Pancreas (tissue), 10 donors: ENCODE results near the gene BCL2. TPM values are rescaled to one million over a fixed set of nuclear protein-coding genes. Genes with fewer than 3 reads are reported as not detected.

Experiments used
- ATAC-seq, 4 donors: fragments of 200-7000 bp; cut with Tn5 transposase; one replicate each; pipeline versions ENCODE4 v1.8.0 to v1.9.1; 2020; ENCODE audit warnings: mild to moderate bottlenecking in 4 of 4, moderate library complexity in 4 of 4
- DNase-seq, 6 donors: peaks; one replicate each; pipeline ENCODE4 v3.0.0-alpha.2; 2020
- FAIRE-seq: peaks from 2 replicates; lab custom pipeline; 2012; peaks lifted over from hg19 to GRCh38; lab: Jason Lieb, UNC
- H3K27ac ChIP-seq, 4 donors: fragments of 200-600 bp; sonication (generic); 1 replicate in 3 of 4; 2 replicates in 1 of 4; pipeline versions ENCODE4 v1.5.0 to v1.8.0; 2020
- H3K27me3 ChIP-seq, 4 donors: fragments of 200-600 bp; one replicate each; pipeline ENCODE4 v1.8.0; 2021
- H3K36me3 ChIP-seq, 3 donors: fragments of 200-600 bp; sonication (generic) in 1 of 3; one replicate each; pipeline versions ENCODE4 v1.5.0 to v1.8.0; 2020 to 2021
- H3K4me1 ChIP-seq, 3 donors: fragments of 200-600 bp; one replicate each; pipeline ENCODE4 v1.8.0; 2021
- H3K4me3 ChIP-seq, 4 donors: fragments of 200-600 bp; sonication (generic) in 2 of 4; one replicate each; pipeline versions ENCODE4 v1.5.0 to v1.8.0; 2020 to 2021
- H3K9me3 ChIP-seq, 4 donors: fragments of 200-600 bp; one replicate each; pipeline ENCODE4 v1.8.0; 2021
- CTCF ChIP-seq, 4 donors: fragments of 200-600 bp; sonication (generic) in 3 of 4; IDR thresholded peaks; one replicate each; pipeline versions ENCODE4 v1.5.0 to v1.8.0; 2021; ENCODE audit warnings: antibody characterized with exemption in 4 of 4
- WGBS, 2 donors: extraction: QIAGEN DNeasy Blood & Tissue Kit; methylation state at CpG; one replicate each; pipeline ENCODE4 v1.1.7; 2013; 5-methylcytosine and 5-hydroxymethylcytosine counted together
- intact Hi-C, 3 donors: fragments of 100-400 bp; cut with DNase I; formaldehyde crosslinking; loops; one replicate each; pipeline versions ENCODE4 v1.11.1 to v1.14.2; 2022
- polyA plus RNA-seq, 2 donors: library from polyadenylated mRNA; stranded (reverse); fragments of 200-250 nt; gene quantifications; one replicate each; pipeline ENCODE4 v1.2.3, GENCODE V29; 2013
- total RNA-seq, 6 donors: library from RNA; stranded (reverse); fragmentation: NEBNext Ultra II Directional in 4 of 6; extraction: Animal tissue kit (Norgen Biotek cat#: 25700) in 4 of 6; gene quantifications; one replicate each; pipeline versions ENCODE4 v1.2.1 to v1.2.4, GENCODE V29; 2021 to 2023
- donor health status: healthy with polysubstance abuse.
- donor health status: DM: no; HTN: no; CAD: no; lungs with moderate emphysema.
- donor health status: DM: no; HTN: no; CAD: no.
- donor health status: control.
- donor health status: control.
- donor health status: Bipolar disorder and iron deficiency.
- donor health status: DM: yes; HTN: yes; CAD: no.
- donor health status: DM: no; HTN: no; CAD: no.
- donor health status: DM: no; HTN: no; CAD: no.
- donor health status: DM: yes; HTN: yes; CAD: no.

The BCL2 gene
- total and polyA plus RNA-seq, 8 donors: 1.9 to 9.0 (median 4.2) TPM

GRCh38 chr18:63259567-63260379 lies 59.8 kb downstream of the BCL2 start:
- no peak for TF ChIP-seq CTCF (IDR thresholded peaks at IDR 0.05)
- H3K9me3 ChIP-seq: no peaks in the 10 kb centered on the region
- ATAC-seq (no peak), DNase-seq (no peak), FAIRE-seq (no peak)
- intact Hi-C loops: no loop called here
- no peaks in the 10 kb centered on the region for H3K27me3 ChIP-seq
- 46 to 51% methylated on average over 10 of the region's 10 CpGs for WGBS, 2 donors
- no peaks in the 10 kb centered on the region for H3K4me1 ChIP-seq
- H3K36me3 ChIP-seq: no peaks in the 10 kb centered on the region
- H3K27ac ChIP-seq: no peak overlapping the region
- H3K4me3 ChIP-seq: no peak overlapping the region

- Histone ChIP-seq H3K9me3 (no peaks in the 10 kb centered on the region), H3K4me1 (no peaks in the 10 kb centered on the region), H3K36me3 (no peaks in the 10 kb centered on the region), H3K4me3 (no peak overlapping the region), H3K27me3 (no peaks in the 10 kb centered on the region), H3K27ac (no peak overlapping the region)
- FAIRE-seq (no peak), ATAC-seq (no peak), DNase-seq (no peak)
- intact Hi-C loops: no loop called here
- TF ChIP-seq CTCF (IDR thresholded peaks at IDR 0.05): no peak
- 81 to 86% methylated on average over 16 of the region's 16 CpGs for WGBS, 2 donors
These were observed 60.6 kb downstream of the BCL2 start for GRCh38 chr18:63258749-63259566.

- ATAC-seq: no peak
- DNase-seq: no peak
- Histone ChIP-seq H3K36me3 (no peaks in the 10 kb centered on the region), H3K4me3 (no peak overlapping the region), H3K27me3 (no peaks in the 10 kb centered on the region), H3K27ac (no peak overlapping the region), H3K4me1 (no peaks in the 10 kb centered on the region), H3K9me3 (no peaks in the 10 kb centered on the region)
- 60 to 62% methylated on average over 5 of the region's 5 CpGs for WGBS, 2 donors
- TF ChIP-seq CTCF (IDR thresholded peaks at IDR 0.05): no peak
- no peak for FAIRE-seq
- intact Hi-C loops: no loop called here
These were observed 62.1 kb downstream of the BCL2 start for GRCh38 chr18:63257453-63257852.

- Histone ChIP-seq H3K27ac (no peak overlapping the region), H3K4me3 (no peak overlapping the region), H3K4me1 (no peaks in the 10 kb centered on the region), H3K27me3 (no peaks in the 10 kb centered on the region), H3K36me3 (no peaks in the 10 kb centered on the region), H3K9me3 (no peaks in the 10 kb centered on the region)
- 75 to 83% methylated on average over 3 of the region's 3 CpGs for WGBS, 2 donors
- ATAC-seq (no peak), FAIRE-seq (no peak), DNase-seq (no peak)
- intact Hi-C loops: no loop called here
- no peak for TF ChIP-seq CTCF (IDR thresholded peaks at IDR 0.05)
These were observed 64.1 kb downstream of the BCL2 start for GRCh38 chr18:63255435-63255834.
